GM12878 (cell line): ENCODE data around the gene SYT1. TPM values are rescaled to one million over a fixed set of nuclear protein-coding genes. Genes with fewer than 3 reads are reported as not detected.

ENCODE experiments used
- ATAC-seq: fragments of 200-7000 bp; cut with Tn5 transposase; 3 replicates; pipeline ENCODE4 v1.9.1; 2020; ENCODE audit warnings: mild to moderate bottlenecking, moderate library complexity
- BruUV-seq: library from RNA; stranded (reverse); fragments of 400-500 nt; replicated peaks from 2 replicates; lab custom pipeline; 2021; lab: Mats Ljungman, UMichigan
- CTCF ChIA-PET: fragments of 300-600 bp; sonication (Branson Sonifier 250); formaldehyde crosslinking; extraction: SDS; loops from one replicate; lab custom pipeline; 2021; ENCODE audit warnings: inconsistent platforms; lab: Yijun Ruan, JAX
- POLR2A ChIA-PET: fragments of 350-600 bp; formaldehyde crosslinking; extraction: SDS; loops from one replicate; lab custom pipeline; 2021; ENCODE audit warnings: inconsistent platforms; lab: Charles Lee
- RAD21 ChIA-PET: fragments of 300-600 bp; sonication (Branson Sonifier 250); formaldehyde crosslinking; loops from one replicate; lab custom pipeline; 2023; ENCODE audit warnings: antibody characterized with exemption; ENCODE audit not compliant: unreplicated experiment; lab: Charles Lee
- SMC1A ChIA-PET: fragments of 300-600 bp; sonication (Branson Sonifier 250); formaldehyde crosslinking; loops from one replicate; lab custom pipeline; 2023; ENCODE audit not compliant: unreplicated experiment, uncharacterized antibody; lab: Charles Lee
- DNase-seq: peaks from one replicate; pipeline ENCODE4 v3.0.0-alpha.2; 2011; ENCODE audit warnings: low read depth, low spot score
- FAIRE-seq: peaks from 3 replicates; lab custom pipeline; 2011; peaks lifted over from hg19 to GRCh38; lab: Jason Lieb, UNC
- H2AFZ ChIP-seq: 2 replicates; pipeline ENCODE4 v1.6.0; 2011; ENCODE audit warnings: low read depth, low read length, control low read depth; ENCODE audit not compliant: control insufficient read depth
- H3K27ac ChIP-seq: 2 replicates; pipeline ENCODE4 v1.5.1; 2011; ENCODE audit warnings: control low read depth; ENCODE audit not compliant: control insufficient read depth, insufficient read depth
- H3K27me3 ChIP-seq, 2 experiments: replicated peaks in 1 of 2; 2 replicates each; pipeline versions ENCODE4 v1.6.0 to v1.6.1; 2011; ENCODE audit warnings: low read length in 1 of 2; ENCODE audit not compliant: control insufficient read depth in 2 of 2, insufficient read depth in 2 of 2
- H3K36me3 ChIP-seq, 2 experiments: 2 replicates each; pipeline ENCODE4 v1.5.1; 2011; ENCODE audit warnings: low read length in 1 of 2; ENCODE audit not compliant: control insufficient read depth in 2 of 2, insufficient read depth in 2 of 2
- H3K4me1 ChIP-seq: 2 replicates; pipeline ENCODE4 v1.6.1; 2011; ENCODE audit warnings: mild to moderate bottlenecking, low read length, moderate library complexity, mixed read lengths; ENCODE audit not compliant: control insufficient read depth, insufficient read depth
- H3K4me2 ChIP-seq: 2 replicates; pipeline ENCODE4 v1.6.0; 2011; ENCODE audit warnings: control low read depth; ENCODE audit not compliant: control insufficient read depth, insufficient read depth
- H3K4me3 ChIP-seq: fragments of 200-600 bp; sonication (generic); 2 replicates; pipeline ENCODE4 v1.5.1; 2016
- H3K79me2 ChIP-seq: 2 replicates; pipeline ENCODE4 v1.6.0; 2011; ENCODE audit warnings: low read length; ENCODE audit not compliant: control insufficient read depth, insufficient read depth
- H3K9ac ChIP-seq: 2 replicates; pipeline ENCODE4 v1.8.0; 2011; ENCODE audit warnings: low read length, control low read depth, mixed read lengths; ENCODE audit not compliant: control insufficient read depth, insufficient read depth
- H3K9me3 ChIP-seq: replicated peaks from 3 replicates; pipeline ENCODE4 v1.5.1; 2011; ENCODE audit warnings: mild to moderate bottlenecking, low read length; ENCODE audit not compliant: control insufficient read depth, insufficient read depth
- H4K20me1 ChIP-seq: 2 replicates; pipeline ENCODE4 v1.6.0; 2011; ENCODE audit not compliant: control insufficient read depth, insufficient read depth
- MEF2A ChIP-seq: IDR thresholded peaks from 2 replicates; pipeline ENCODE4 v1.6.1; 2011; ENCODE audit warnings: low read depth, mild to moderate bottlenecking, low read length, moderate library complexity; ENCODE audit not compliant: insufficient read depth
- MEF2B ChIP-seq: fragments of 450-650 bp; IDR thresholded peaks from 2 replicates; pipeline ENCODE4 v1.6.1; 2018; ENCODE audit warnings: mild to moderate bottlenecking, moderate library complexity; ENCODE audit not compliant: partially characterized antibody, poor library complexity, severe bottlenecking
- NFYB ChIP-seq: IDR thresholded peaks from 2 replicates; pipeline ENCODE4 v1.6.1; 2011; ENCODE audit warnings: low read depth, mild to moderate bottlenecking, low read length, improper control_type of control experiment, moderate library complexity; ENCODE audit not compliant: insufficient read depth
- NR2F1 ChIP-seq: fragments of 450-650 bp; conservative IDR thresholded peaks from 2 replicates; pipeline ENCODE4 v1.6.1; 2017; ENCODE audit warnings: mild to moderate bottlenecking
- ZNF217 ChIP-seq: fragments of 450-650 bp; IDR thresholded peaks from 2 replicates; pipeline ENCODE4 v1.6.1; 2017; ENCODE audit warnings: antibody characterized with exemption, mild to moderate bottlenecking
- WGBS: methylation state at CpG from one replicate; pipeline ENCODE4 v1.1.6; 2016; ENCODE audit warnings: low lambda C conversion rate; ENCODE audit not compliant: insufficient replicate concordance, insufficient coverage; ENCODE audit errors: missing lambda C conversion rate; 5-methylcytosine and 5-hydroxymethylcytosine counted together
- in situ Hi-C: fragments of 300-500 bp; cut with MboI; formaldehyde crosslinking; loops from 9 replicates; pipeline ENCODE4 v1.14.3; 2018; ENCODE audit warnings: mixed read lengths
- intact Hi-C: fragments of 100-400 bp; cut with micrococcal nuclease; formaldehyde crosslinking; loops from one replicate; pipeline ENCODE4 v1.14.2; 2022; ENCODE audit not compliant: unreplicated experiment
- polyA plus RNA-seq, 11 experiments: library from polyadenylated mRNA; depleted of rRNA in 4 of 11; unstranded in 6 of 11; stranded (reverse) in 5 of 11; fragments of >200 nt; fragmentation: Nextera tagmentation in 4 of 11; fragmentation: Illumina TruSeq in 1 of 11; extraction: Ambion mirVana in 4 of 11; extraction: Trizol in 1 of 11; gene quantifications; 1 replicate in 1 of 11; 2 replicates in 10 of 11; pipeline versions ENCODE4 v1.2.1 to v1.2.3, GENCODE V29; 2011 to 2016; ENCODE audit warnings: inconsistent platforms in 2 of 11, missing spikeins in 2 of 11, low read depth in 1 of 11
- total RNA-seq, 4 experiments: library from RNA; depleted of rRNA in 3 of 4; stranded (reverse); fragments of >200 nt in 3 of 4; fragmentation: Illumina TruSeq in 1 of 4; extraction: Trizol in 1 of 4; gene quantifications; 2 replicates each; pipeline versions ENCODE4 v1.2.1 to v1.2.3, GENCODE V29; 2013 to 2021
- TF ChIP-seq, protein P1 (sequence below): fragments of 450-650 bp; IDR thresholded peaks from 2 replicates; pipeline ENCODE4 v1.6.1; 2016; ENCODE audit warnings: mild to moderate bottlenecking, moderate library complexity, borderline replicate concordance
- TF ChIP-seq, protein P2 (sequence below): fragments of 450-650 bp; conservative IDR thresholded peaks from 2 replicates; pipeline ENCODE4 v1.6.1; 2017; ENCODE audit warnings: mild to moderate bottlenecking, moderate library complexity

The SYT1 gene
- total and polyA plus RNA-seq, 10 of the 15 experiments (the other 5 are each of a cell fraction or from before 2014, with no cell fraction given) = 0.10 to 0.28 TPM; not detected in 8

DNA sequence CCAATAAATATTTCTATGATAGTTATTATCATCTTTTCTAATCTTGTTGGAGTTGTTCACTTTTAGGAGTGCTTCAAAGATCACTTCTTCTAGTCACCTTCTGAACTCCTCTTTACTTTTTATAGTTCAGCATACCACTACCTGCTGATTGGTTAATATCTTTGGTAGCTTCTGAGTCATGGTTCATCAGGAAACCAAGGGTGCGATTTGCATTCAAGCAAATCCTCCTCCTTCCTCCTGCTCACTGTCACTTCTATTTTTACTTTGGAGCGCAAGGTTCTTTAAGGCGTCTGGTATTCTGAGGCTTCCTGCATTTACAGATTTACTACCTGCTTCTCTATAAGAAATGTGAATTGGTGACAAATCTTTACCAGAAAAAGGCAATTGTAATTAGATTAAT, 24.0 kb downstream of the SYT1 start:
- Histone ChIP-seq H3K27me3 (no peaks in the 10 kb centered on the region; a peak in 1 of 4 replicates), H3K4me1 (no peaks in the 10 kb centered on the region), H3K36me3 (no peaks in the 10 kb centered on the region), H2AFZ (no peak overlapping the region), H3K9ac (no peak overlapping the region), H3K4me2 (no peak overlapping the region), H4K20me1 (no peaks in the 10 kb centered on the region), H3K79me2 (no peaks in the 10 kb centered on the region), H3K9me3 (no peaks in the 10 kb centered on the region), H3K27ac (no peak overlapping the region), H3K4me3 (no peak overlapping the region)
- ChIA-PET SMC1A (interaction anchor here (0.6 to 1.4 kb wide), 2 partner anchors 8 to 145 kb away, joined by 3 to 4 read pairs; no protein-coding TSS in a partner anchor), CTCF (no interaction called here), RAD21 (no interaction called here), POLR2A (no interaction called here)
- in situ Hi-C loops (no loop called here), intact Hi-C loops (no loop called here)
- peak; percentile 55 for TF ChIP-seq MEF2B
- peak; percentile 66 for TF ChIP-seq NR2F1
- peak; percentile 67 for TF ChIP-seq MEF2A
- TF ChIP-seq, protein P1, sequence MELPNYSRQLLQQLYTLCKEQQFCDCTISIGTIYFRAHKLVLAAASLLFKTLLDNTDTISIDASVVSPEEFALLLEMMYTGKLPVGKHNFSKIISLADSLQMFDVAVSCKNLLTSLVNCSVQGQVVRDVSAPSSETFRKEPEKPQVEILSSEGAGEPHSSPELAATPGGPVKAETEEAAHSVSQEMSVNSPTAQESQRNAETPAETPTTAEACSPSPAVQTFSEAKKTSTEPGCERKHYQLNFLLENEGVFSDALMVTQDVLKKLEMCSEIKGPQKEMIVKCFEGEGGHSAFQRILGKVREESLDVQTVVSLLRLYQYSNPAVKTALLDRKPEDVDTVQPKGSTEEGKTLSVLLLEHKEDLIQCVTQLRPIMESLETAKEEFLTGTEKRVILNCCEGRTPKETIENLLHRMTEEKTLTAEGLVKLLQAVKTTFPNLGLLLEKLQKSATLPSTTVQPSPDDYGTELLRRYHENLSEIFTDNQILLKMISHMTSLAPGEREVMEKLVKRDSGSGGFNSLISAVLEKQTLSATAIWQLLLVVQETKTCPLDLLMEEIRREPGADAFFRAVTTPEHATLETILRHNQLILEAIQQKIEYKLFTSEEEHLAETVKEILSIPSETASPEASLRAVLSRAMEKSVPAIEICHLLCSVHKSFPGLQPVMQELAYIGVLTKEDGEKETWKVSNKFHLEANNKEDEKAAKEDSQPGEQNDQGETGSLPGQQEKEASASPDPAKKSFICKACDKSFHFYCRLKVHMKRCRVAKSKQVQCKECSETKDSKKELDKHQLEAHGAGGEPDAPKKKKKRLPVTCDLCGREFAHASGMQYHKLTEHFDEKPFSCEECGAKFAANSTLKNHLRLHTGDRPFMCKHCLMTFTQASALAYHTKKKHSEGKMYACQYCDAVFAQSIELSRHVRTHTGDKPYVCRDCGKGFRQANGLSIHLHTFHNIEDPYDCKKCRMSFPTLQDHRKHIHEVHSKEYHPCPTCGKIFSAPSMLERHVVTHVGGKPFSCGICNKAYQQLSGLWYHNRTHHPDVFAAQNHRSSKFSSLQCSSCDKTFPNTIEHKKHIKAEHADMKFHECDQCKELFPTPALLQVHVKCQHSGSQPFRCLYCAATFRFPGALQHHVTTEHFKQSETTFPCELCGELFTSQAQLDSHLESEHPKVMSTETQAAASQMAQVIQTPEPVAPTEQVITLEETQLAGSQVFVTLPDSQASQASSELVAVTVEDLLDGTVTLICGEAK = no peak
- TF ChIP-seq NFYB = peak; percentile 70
- TF ChIP-seq ZNF217 = peak; percentile 92
- TF ChIP-seq, protein P2, sequence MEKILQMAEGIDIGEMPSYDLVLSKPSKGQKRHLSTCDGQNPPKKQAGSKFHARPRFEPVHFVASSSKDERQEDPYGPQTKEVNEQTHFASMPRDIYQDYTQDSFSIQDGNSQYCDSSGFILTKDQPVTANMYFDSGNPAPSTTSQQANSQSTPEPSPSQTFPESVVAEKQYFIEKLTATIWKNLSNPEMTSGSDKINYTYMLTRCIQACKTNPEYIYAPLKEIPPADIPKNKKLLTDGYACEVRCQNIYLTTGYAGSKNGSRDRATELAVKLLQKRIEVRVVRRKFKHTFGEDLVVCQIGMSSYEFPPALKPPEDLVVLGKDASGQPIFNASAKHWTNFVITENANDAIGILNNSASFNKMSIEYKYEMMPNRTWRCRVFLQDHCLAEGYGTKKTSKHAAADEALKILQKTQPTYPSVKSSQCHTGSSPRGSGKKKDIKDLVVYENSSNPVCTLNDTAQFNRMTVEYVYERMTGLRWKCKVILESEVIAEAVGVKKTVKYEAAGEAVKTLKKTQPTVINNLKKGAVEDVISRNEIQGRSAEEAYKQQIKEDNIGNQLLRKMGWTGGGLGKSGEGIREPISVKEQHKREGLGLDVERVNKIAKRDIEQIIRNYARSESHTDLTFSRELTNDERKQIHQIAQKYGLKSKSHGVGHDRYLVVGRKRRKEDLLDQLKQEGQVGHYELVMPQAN = no peak
- FAIRE-seq (peak; percentile 65), ATAC-seq (peak; percentile 80), DNase-seq (peak; percentile 34)
- whole genome bisulfite sequencing = 0% methylated on average over 3 of the region's 3 CpGs
- BruUV-seq = no TSS peak
